CD14-positive monocyte (primary cell): Measurements from ENCODE around the gene MTA1. TPM values are rescaled to one million over a fixed set of nuclear protein-coding genes. Genes with fewer than 3 reads are reported as not detected.

Experiments used
- DNase-seq, 3 donors: peaks; one replicate each; pipeline ENCODE4 v3.0.0-alpha.2; 2011 to 2022
- H2AFZ ChIP-seq: 2 replicates; pipeline ENCODE4 v1.6.0; 2012; ENCODE audit warnings: mild to moderate bottlenecking, low read depth, low read length, inconsistent platforms; ENCODE audit not compliant: insufficient read depth, poor library complexity, severe bottlenecking
- H3K27ac ChIP-seq, 2 donors: 1 replicate in 1 of 2; 2 replicates in 1 of 2; pipeline ENCODE4 v1.5.1; 2012 to 2013; ENCODE audit warnings: low read length in 2 of 2, control low read depth in 1 of 2, inconsistent platforms in 1 of 2, low read depth in 1 of 2, mild to moderate bottlenecking in 1 of 2
- H3K27me3 ChIP-seq, 2 donors: one replicate each; pipeline versions ENCODE4 v1.6.0 to v1.6.1; 2011 to 2013; ENCODE audit warnings: low read length in 2 of 2; ENCODE audit not compliant: control insufficient read depth in 2 of 2, insufficient read depth in 2 of 2
- H3K36me3 ChIP-seq, 2 donors: replicated peaks in 1 of 2; 1 replicate in 1 of 2; 2 replicates in 1 of 2; pipeline versions ENCODE4 v1.5.1 to v1.6.1; 2012 to 2013; ENCODE audit warnings: low read length in 2 of 2, control low read depth in 1 of 2, inconsistent platforms in 1 of 2, mild to moderate bottlenecking in 1 of 2; ENCODE audit not compliant: insufficient read depth in 2 of 2, control insufficient read depth in 1 of 2
- H3K4me1 ChIP-seq, 2 donors: 1 replicate in 1 of 2; 2 replicates in 1 of 2; pipeline versions ENCODE4 v1.5.1 to v1.6.1; 2012 to 2013; ENCODE audit warnings: low read length in 2 of 2, control low read depth in 1 of 2, inconsistent platforms in 1 of 2, mild to moderate bottlenecking in 1 of 2, moderate library complexity in 1 of 2; ENCODE audit not compliant: insufficient read depth in 2 of 2, control insufficient read depth in 1 of 2
- H3K4me2 ChIP-seq: replicated peaks from 2 replicates; pipeline ENCODE3; 2012; ENCODE audit warnings: low read length, moderate library complexity, mild to moderate bottlenecking; ENCODE audit not compliant: poor library complexity, severe bottlenecking; ENCODE audit errors: extremely low read depth
- H3K4me3 ChIP-seq, 3 experiments: fragments of 200-600 bp in 1 of 3; sonication (generic) in 1 of 3; replicated peaks in 1 of 3; 1 replicate in 2 of 3; 2 replicates in 1 of 3; pipeline ENCODE4 v1.5.1; 2011 to 2013; ENCODE audit warnings: low read length in 3 of 3, mild to moderate bottlenecking in 3 of 3, control low read depth in 2 of 3, low read depth in 2 of 3, inconsistent platforms in 1 of 3, moderate library complexity in 1 of 3
- H3K79me2 ChIP-seq: 2 replicates; pipeline ENCODE4 v1.6.0; 2012; ENCODE audit warnings: mild to moderate bottlenecking, control low read depth, inconsistent platforms, low read length, moderate library complexity; ENCODE audit not compliant: insufficient read depth
- H3K9ac ChIP-seq: 2 replicates; pipeline ENCODE4 v1.6.0; 2017; ENCODE audit warnings: low read length, mild to moderate bottlenecking; ENCODE audit not compliant: insufficient read depth, poor library complexity, severe bottlenecking
- H3K9me3 ChIP-seq, 2 donors: replicated peaks in 1 of 2; 1 replicate in 1 of 2; 2 replicates in 1 of 2; pipeline versions ENCODE4 v1.5.1 to v1.6.1; 2012 to 2013; ENCODE audit warnings: low read length in 2 of 2, control low read depth in 1 of 2; ENCODE audit not compliant: control insufficient read depth in 1 of 2, insufficient read depth in 1 of 2
- H4K20me1 ChIP-seq: 2 replicates; pipeline ENCODE4 v1.6.0; 2012; ENCODE audit warnings: mild to moderate bottlenecking, low read length, control low read depth, moderate library complexity; ENCODE audit not compliant: insufficient read depth
- H3K27ac Mint-ChIP-seq, 7 donors: one replicate each; pipeline ENCODE4 v1.8.0; 2020; ENCODE audit warnings: mild to moderate bottlenecking in 7 of 7, mixed read lengths in 7 of 7, moderate library complexity in 6 of 7, inconsistent platforms in 2 of 7
- H3K27me3 Mint-ChIP-seq, 3 donors: one replicate each; pipeline ENCODE4 v1.8.0; 2021 to 2022; ENCODE audit warnings: low read depth in 3 of 3, mild to moderate bottlenecking in 3 of 3, mixed read lengths in 3 of 3, moderate library complexity in 3 of 3, inconsistent platforms in 1 of 3
- H3K36me3 Mint-ChIP-seq, 2 donors: one replicate each; pipeline ENCODE4 v1.8.0; 2020; ENCODE audit warnings: mixed read lengths in 2 of 2, inconsistent platforms in 1 of 2, mild to moderate bottlenecking in 1 of 2
- H3K4me1 Mint-ChIP-seq: one replicate; pipeline ENCODE4 v1.8.0; 2020; ENCODE audit warnings: mild to moderate bottlenecking, mixed read lengths
- H3K4me3 Mint-ChIP-seq, 2 donors: one replicate each; pipeline ENCODE4 v1.8.0; 2020; ENCODE audit warnings: mild to moderate bottlenecking in 2 of 2, mixed read lengths in 2 of 2, moderate library complexity in 1 of 2
- H3K9me3 Mint-ChIP-seq, 7 donors: one replicate each; pipeline ENCODE4 v1.8.0; 2020 to 2022; ENCODE audit warnings: mixed read lengths in 7 of 7, mild to moderate bottlenecking in 6 of 7, moderate library complexity in 6 of 7, inconsistent platforms in 2 of 7
- CTCF ChIP-seq: fragments of 200-600 bp; IDR thresholded peaks from one replicate; pipeline ENCODE4 v1.8.0; 2022; ENCODE audit warnings: antibody characterized with exemption, mild to moderate bottlenecking
- WGBS: methylation state at CpG from one replicate; pipeline ENCODE4 v1.1.5; 2013; ENCODE audit warnings: missing lambda C conversion rate; ENCODE audit not compliant: insufficient coverage; 5-methylcytosine and 5-hydroxymethylcytosine counted together
- intact Hi-C, 2 donors: fragments of 100-400 bp; cut with micrococcal nuclease; formaldehyde crosslinking; loops; one replicate each; pipeline versions ENCODE4 v1.15.0 to v1.15.1; 2023
- polyA plus RNA-seq, 3 donors: library from polyadenylated mRNA; depleted of rRNA in 1 of 3; unstranded in 2 of 3; stranded (reverse) in 1 of 3; fragments of 300-500 nt in 2 of 3; fragments of >200 nt in 1 of 3; fragmentation: Illumina TruSeq in 2 of 3; gene quantifications; 1 replicate in 2 of 3; 2 replicates in 1 of 3; pipeline ENCODE4 v1.2.3, GENCODE V29; 2012 to 2021

MTA1 gene
- polyA plus RNA-seq, 3 donors = 0.91 to 102 (median 2.0) TPM

GRCh38 chr14:105377555-105378182, 42.0 kb upstream of the MTA1 start:
- intact Hi-C loops = no loop called here
- Histone ChIP-seq H3K36me3 (peaks cover 5% of the 10 kb centered on the region in 2 donors), H3K4me3 (no peak overlapping the region), H3K4me1 (peaks cover 13 to 21% of the 10 kb centered on the region in 2 donors), H4K20me1 (no peaks in the 10 kb centered on the region), H3K4me2 (no peak overlapping the region), H3K9ac (no peak overlapping the region), H3K27me3 (no peaks in the 10 kb centered on the region), H3K27ac (no peak overlapping the region), H3K9me3 (peaks cover 0 to 7% of the 10 kb centered on the region in 2 donors), H3K79me2 (no peaks in the 10 kb centered on the region), H2AFZ (no peak overlapping the region)
- no peak for DNase-seq
- Mint-ChIP-seq H3K27ac (peak overlapping the region in 2 of 7 donors; percentile 21 to 69), H3K4me3 (no peak overlapping the region), H3K9me3 (peaks cover 0 to 9% (median 4%) of the 10 kb centered on the region in 7 donors), H3K36me3 (peaks cover 13 to 34% of the 10 kb centered on the region in 2 donors), H3K27me3 (peaks cover 0 to 2% (median 0%) of the 10 kb centered on the region in 3 donors), H3K4me1 (peaks cover 12% of the 10 kb centered on the region)
- no peak for TF ChIP-seq CTCF
- 96% methylated on average over 23 of the region's 23 CpGs for WGBS

- H3K9ac ChIP-seq = no peak overlapping the region
- H3K27me3 ChIP-seq = no peaks in the 10 kb centered on the region
- Mint-ChIP-seq H3K27ac (peak overlapping the region in 2 of 7 donors; percentile 8 to 21), H3K4me3 (no peak overlapping the region), H3K27me3 (peaks cover 0 to 2% (median 0%) of the 10 kb centered on the region in 3 donors), H3K4me1 (peaks cover 11% of the 10 kb centered on the region), H3K36me3 (peaks cover 17 to 39% of the 10 kb centered on the region in 2 donors), H3K9me3 (peaks cover 0 to 9% (median 4%) of the 10 kb centered on the region in 7 donors)
- no peak overlapping the region for H2AFZ ChIP-seq
- H3K4me3 ChIP-seq = no peak overlapping the region
- no peak overlapping the region for H3K4me2 ChIP-seq
- H3K4me1 ChIP-seq = peaks cover 13 to 21% of the 10 kb centered on the region in 2 donors
- H4K20me1 ChIP-seq = no peaks in the 10 kb centered on the region
- H3K9me3 ChIP-seq = peaks cover 0 to 7% of the 10 kb centered on the region in 2 donors
- intact Hi-C loops = no loop called here
- H3K27ac ChIP-seq = no peak overlapping the region
- WGBS = 97% methylated on average over 6 of the region's 11 CpGs
- H3K79me2 ChIP-seq = no peaks in the 10 kb centered on the region
- TF ChIP-seq CTCF = no peak
- H3K36me3 ChIP-seq = peaks cover 9 to 10% of the 10 kb centered on the region in 2 donors
- no peak for DNase-seq
These were observed 41.4 kb upstream of the MTA1 start for GRCh38 chr14:105378199-105378598.
